ENCODE data around the gene EHD1.

The EHD1 gene

GRCh38 chr11:64888729-64889511, 10.5 kb upstream of the EHD1 start:
- no peak for DNase-seq

GRCh38 chr11:64888406-64888728, 9.9 kb upstream of the EHD1 start:
- DNase-seq = no peak

- DNase-seq = peak; percentile 83
Measured at GRCh38 chr11:64887757-64888405, 9.5 kb upstream of the EHD1 start.

- no peak for DNase-seq
Measured at GRCh38 chr11:64887234-64887756, 8.9 kb upstream of the EHD1 start.

- no peak for DNase-seq
Measured at GRCh38 chr11:64885367-64886286, 7.2 kb upstream of the EHD1 start.

- no peak for DNase-seq
Measured at GRCh38 chr11:64884019-64884418, 5.6 kb upstream of the EHD1 start.

GRCh38 chr11:64883575-64883974, 5.2 kb upstream of the EHD1 start:
- no peak for DNase-seq

GRCh38 chr11:64882243-64882642, 3.8 kb upstream of the EHD1 start:
- no peak for DNase-seq

GRCh38 chr11:64881476-64881875, 3.1 kb upstream of the EHD1 start:
- DNase-seq = no peak

GRCh38 chr11:64880240-64881001, 2.0 kb upstream of the EHD1 start:
- DNase-seq = no peak

GRCh38 chr11:64879244-64879900, 951 bp upstream of the EHD1 start:
- no peak for DNase-seq

- DNase-seq = no peak
Measured at GRCh38 chr11:64878223-64878493, 263 bp downstream of the EHD1 start.

GRCh38 chr11:64877390-64878222, 815 bp downstream of the EHD1 start:
- no peak for DNase-seq

- no peak for DNase-seq
Measured at GRCh38 chr11:64876835-64877341, 1.5 kb downstream of the EHD1 start.

GRCh38 chr11:64876229-64876750, 2.1 kb downstream of the EHD1 start:
- no peak for DNase-seq

- DNase-seq = no peak
Measured at GRCh38 chr11:64875369-64876228, 2.8 kb downstream of the EHD1 start.

- no peak for DNase-seq
Measured at GRCh38 chr11:64874308-64875240, 3.8 kb downstream of the EHD1 start.

GRCh38 chr11:64872790-64873488, 5.5 kb downstream of the EHD1 start:
- DNase-seq = no peak

Data from right hindlimb (tissue), 1 donor.